GM13977 (cell line): Measurements from ENCODE around the gene CMC2.

Source experiments
- DNase-seq: peaks from one replicate; pipeline ENCODE4 v3.0.0; 2012; ENCODE audit warnings: low spot score
- in situ Hi-C: fragments of 300-500 bp; cut with MboI; formaldehyde crosslinking; loops from one replicate; pipeline ENCODE4 v1.12.0; 2022; ENCODE audit warnings: low sequenced_read_pairs, low pct_unique_long_range_greater_than_20kb, mixed read lengths, inconsistent platforms; ENCODE audit not compliant: unreplicated experiment
- TF ChIP-seq, protein P1 (sequence below): IDR thresholded peaks from 2 replicates; pipeline ENCODE4 v1.5.1; 2012; ENCODE audit warnings: mild to moderate bottlenecking, control low read depth; ENCODE audit not compliant: insufficient read depth; ENCODE audit errors: extremely low read depth, missing control alignments

CMC2 gene

DNA sequence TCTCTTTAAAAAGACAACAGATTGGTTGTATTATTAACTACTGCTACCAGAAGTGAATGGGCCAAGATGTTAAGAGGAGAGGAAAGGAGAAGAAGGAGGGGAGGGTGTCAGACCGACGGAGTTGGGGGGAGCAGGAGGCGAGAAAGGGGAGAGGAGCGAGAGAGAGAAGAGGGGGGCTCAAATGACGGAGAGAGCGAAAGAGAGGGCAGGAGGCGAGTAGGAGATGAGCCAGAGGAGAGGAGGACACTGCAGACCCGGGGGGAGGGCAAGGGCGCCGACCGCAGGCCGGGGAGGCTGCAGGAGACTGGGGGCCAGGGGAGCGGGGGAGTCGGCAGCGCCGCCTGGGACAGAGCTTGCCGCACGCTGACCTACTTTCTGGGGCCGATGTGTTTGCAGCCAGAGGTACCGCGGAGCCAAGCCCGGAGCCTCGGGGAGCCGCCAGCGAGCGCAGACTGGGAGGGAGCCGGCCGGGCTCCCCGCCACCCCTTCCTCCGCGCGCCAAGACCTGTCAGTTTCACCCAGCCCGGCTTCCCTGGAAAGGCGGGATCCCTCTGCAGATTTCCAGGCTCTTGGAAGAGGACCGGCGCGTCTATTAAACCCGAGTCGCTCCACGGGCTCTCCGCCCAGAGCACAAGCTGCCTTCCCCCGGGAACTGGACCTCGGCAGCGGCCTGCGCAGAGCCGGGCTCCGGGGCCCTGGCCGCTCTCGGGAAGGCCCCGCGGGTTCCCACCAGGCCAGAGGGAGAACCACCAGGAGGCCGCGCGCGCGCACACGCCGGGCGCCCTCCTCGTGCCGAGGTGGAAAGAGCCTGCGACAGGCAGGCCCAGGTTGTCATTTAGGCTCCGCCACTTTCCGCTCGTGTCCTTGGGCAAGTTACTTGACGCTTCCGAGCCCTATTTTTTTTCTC is 74.6 kb downstream of the CMC2 start:
- TF ChIP-seq, protein P1, sequence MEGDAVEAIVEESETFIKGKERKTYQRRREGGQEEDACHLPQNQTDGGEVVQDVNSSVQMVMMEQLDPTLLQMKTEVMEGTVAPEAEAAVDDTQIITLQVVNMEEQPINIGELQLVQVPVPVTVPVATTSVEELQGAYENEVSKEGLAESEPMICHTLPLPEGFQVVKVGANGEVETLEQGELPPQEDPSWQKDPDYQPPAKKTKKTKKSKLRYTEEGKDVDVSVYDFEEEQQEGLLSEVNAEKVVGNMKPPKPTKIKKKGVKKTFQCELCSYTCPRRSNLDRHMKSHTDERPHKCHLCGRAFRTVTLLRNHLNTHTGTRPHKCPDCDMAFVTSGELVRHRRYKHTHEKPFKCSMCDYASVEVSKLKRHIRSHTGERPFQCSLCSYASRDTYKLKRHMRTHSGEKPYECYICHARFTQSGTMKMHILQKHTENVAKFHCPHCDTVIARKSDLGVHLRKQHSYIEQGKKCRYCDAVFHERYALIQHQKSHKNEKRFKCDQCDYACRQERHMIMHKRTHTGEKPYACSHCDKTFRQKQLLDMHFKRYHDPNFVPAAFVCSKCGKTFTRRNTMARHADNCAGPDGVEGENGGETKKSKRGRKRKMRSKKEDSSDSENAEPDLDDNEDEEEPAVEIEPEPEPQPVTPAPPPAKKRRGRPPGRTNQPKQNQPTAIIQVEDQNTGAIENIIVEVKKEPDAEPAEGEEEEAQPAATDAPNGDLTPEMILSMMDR = no peak
- in situ Hi-C loops = no loop called here
- peak; percentile 68 for DNase-seq

DNA sequence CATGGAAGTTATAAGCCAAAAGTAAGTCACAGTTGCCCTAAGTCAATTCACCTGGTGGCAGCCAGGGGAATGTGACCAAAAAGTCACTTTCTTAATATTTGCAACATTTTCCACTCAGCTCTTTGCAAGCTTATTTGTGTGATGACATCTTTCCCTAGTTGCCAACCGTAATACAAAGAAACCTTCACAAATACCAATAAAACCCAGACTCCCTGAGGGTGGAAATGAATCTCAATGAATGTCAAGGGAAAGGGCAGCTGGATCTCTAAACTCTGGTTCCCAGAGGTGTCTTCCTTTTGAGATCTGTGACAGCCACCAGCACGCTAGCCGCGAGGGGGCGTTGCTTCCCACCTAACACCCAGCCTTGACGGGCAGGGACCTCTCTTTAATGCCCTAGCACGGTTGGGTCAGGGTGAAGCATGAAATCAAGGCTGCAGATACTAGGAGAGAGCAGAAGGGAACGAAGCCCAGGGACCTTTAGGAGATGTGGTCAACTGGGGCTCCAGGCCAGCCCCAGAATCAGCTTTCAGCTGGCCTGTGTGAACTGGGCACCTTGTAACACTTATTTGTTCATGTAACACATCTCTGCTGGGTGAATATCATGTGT is 82.2 kb downstream of the CMC2 start:
- in situ Hi-C loops = no loop called here
- TF ChIP-seq, protein P1 = peak; percentile 86
- DNase-seq = peak; percentile 70

DNA sequence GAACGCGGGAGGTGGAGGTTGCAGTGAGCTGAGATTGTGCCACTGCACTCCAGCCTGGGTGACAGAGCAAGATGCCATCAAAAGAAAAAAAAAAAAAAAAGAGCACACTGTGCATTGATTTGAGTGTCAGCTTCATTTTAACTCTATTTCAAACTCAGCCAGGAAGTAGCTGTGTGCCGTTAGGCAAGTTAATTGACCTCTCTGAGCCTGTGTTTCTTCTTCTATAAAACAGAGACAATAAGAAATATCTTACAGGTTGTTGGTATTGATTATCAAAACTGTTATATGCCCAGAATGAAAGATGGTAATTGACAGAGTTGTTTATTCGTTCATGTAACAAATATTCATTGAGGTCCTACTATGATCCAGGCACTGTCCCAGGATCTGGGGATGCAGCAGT is 83.3 kb downstream of the CMC2 start:
- in situ Hi-C loops = no loop called here
- TF ChIP-seq, protein P1 = no peak
- no peak for DNase-seq
